Measurements from ENCODE around the gene DGKG.

DGKG gene

DNA sequence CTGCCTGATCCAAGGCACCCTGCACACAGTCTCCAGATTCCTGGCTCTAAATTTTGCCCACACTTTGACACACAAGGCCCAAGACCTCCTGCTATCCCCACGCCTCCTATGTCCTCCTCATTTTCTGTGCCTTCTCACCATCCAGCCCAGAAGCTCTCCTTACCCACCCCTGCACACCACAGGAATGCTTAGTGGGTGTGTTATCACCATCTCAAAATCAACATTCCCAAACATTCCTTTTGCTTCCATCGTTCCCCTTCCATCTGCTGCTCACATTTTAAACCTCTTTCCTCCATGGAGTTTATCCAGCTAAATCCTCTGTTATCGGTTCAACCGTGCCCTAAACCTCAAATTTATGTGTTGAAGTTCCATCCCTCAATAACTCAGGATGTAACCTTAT lies 43.9 kb downstream of the DGKG start:
- DNase-seq (ENCODE audit: low read depth) = peak; percentile 5

DNA sequence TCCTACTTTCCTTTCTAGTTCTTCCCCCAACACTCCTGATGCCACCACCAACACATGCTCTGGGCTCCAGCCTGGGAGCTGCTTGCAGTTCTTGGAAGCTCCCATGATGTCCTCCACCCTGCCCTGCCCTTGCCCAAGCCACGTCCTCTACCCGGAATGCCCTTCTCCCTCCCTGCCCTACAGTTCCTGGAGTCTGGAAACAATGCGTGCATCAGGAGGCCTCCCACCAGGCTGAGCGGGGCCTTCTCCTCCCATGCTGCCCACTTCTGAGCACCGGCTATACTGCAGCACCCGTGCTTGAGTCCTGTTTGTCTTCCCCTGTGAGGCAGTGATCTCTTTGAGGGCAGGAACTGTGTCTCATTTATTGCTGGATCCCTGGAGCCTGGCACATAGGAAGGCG lies 44.6 kb downstream of the DGKG start:
- DNase-seq (ENCODE audit: low read depth) = no peak

GRCh38 chr3:186316666-186317260 lies 45.3 kb downstream of the DGKG start:
- no peak for DNase-seq (ENCODE audit: low read depth)

DNA sequence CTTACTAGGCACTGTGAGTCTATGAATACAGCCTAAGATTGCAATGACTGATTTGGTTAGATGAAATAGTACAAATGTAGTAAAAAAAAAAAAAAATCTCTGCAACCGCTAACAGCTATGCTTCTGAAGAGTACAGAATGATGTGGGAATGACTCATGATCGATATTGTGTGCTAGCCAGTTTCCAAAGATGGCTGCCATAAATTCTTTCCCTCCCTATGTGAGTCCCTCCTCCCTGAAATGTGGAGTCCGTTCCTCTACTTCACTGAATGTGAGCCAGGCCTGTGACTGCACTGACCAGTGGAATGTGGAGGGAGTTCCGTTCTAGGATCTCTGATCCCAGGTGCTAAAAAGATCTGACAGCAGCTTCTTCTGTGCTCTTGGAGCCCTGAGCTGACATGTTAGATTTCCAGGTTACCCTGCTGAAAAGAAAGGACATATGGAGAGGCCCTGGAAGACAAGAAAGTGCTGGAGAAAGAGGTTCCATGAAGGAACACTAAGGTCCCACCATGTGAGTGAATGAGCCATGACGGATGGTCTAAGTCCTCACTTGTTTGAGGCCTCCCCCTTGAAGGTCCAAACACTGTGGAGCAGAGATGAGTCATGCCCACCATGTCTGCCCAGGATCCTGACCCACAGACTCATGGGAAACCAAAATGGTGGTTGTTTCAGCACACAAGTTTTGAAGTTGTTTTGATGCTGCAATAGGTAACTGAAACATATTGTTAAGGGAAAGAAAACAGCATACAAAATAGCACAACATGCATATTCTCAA lies 46.3 kb downstream of the DGKG start:
- DNase-seq (ENCODE audit: low read depth) = peak; percentile 11

- DNase-seq (ENCODE audit: low read depth) = no peak
Measured at GRCh38 chr3:186314896-186315295, 47.1 kb downstream of the DGKG start.

DNA sequence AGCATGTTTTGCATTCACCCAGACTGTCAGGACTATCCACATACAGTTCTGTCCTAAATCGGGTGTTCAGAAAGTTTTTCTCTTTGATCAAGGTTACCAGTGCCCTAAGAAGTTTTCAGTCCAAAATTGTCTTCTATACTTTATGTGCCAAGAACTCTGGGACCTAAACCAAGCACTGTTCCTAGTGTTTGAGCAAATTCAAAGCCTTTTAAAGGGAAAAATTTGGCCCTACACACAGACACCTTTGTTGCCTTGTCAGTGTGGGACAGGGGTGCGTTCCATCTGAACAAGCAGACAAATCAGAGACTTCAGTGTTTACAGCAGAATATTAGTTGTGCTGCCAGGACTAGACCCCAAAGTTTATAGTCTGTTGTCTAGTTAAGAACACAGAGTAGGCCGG lies 50.6 kb downstream of the DGKG start:
- no peak for DNase-seq (ENCODE audit: low read depth)

GRCh38 chr3:186308549-186308948 lies 53.5 kb downstream of the DGKG start:
- DNase-seq (ENCODE audit: low read depth) = no peak

DNA sequence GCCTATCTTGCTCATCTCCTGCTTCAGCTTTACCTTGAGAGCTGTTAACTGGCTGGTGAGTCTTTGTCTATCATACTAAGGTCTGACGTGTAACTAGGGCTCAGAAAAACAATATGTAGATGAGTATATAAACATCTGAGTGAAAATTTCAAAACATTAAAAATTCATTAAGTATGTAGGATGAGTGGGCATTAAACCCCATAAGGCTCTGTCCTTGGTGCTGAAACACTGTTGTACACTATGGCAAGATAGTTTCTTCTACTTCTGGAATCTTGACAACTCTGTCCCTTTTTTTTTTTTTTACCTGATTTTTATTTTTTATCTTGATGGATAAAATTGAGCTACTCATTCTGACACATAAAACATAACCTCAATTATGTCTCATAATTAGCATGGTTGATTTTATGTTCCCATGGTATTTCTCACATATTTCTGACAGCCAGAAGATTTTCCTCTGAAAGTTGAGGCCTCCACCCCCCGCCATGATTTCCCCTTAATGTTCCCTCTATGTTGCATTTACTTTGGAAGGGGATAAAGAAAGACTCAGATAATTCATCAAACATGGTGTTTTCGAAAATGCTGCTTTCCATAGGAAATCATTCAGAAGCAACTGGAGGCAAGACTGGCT lies 54.3 kb downstream of the DGKG start:
- DNase-seq (ENCODE audit: low read depth) = no peak

GRCh38 chr3:186305286-186305685 lies 56.7 kb downstream of the DGKG start:
- DNase-seq (ENCODE audit: low read depth) = no peak

DNA sequence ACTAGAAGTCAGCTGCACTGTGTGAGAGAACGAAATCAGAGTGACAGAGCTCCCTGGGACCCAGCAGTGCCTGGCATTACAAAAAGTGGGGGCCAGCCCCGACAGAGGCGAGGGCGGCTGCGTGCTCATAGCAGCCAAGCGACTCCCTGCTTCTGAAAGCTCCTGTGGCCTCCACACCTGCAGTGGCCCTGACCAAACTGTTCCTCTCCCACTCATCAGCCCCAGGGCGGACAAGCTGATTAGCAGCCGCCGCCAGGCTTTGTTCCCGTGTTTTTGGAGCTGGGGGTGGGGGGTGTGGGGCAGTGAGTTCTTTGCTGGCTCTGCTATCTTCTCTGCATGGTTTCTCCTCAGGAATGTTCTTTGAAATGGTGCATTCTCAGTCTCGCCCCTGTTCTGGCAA lies 58.1 kb downstream of the DGKG start:
- no peak for DNase-seq (ENCODE audit: low read depth)

DNA sequence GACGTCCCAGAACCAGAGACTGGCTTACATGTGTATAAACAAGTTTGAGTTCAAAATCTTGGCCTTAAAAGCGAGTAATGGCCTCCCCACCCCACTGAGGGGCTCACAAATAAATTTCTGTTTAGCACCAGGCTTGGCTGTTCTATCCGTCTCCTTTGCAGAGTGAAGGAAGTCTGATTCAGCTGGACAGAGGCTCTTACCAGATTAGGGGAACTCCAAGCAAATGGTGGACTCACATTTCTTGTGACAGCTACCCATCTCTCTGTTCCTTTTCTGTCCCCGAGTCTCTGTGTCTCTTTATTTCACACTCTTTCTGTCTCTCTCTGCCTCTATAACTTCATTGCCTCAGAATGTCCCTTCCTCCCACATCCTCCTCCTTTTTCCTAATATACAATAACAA lies 62.7 kb downstream of the DGKG start:
- DNase-seq (ENCODE audit: low read depth) = no peak

DNA sequence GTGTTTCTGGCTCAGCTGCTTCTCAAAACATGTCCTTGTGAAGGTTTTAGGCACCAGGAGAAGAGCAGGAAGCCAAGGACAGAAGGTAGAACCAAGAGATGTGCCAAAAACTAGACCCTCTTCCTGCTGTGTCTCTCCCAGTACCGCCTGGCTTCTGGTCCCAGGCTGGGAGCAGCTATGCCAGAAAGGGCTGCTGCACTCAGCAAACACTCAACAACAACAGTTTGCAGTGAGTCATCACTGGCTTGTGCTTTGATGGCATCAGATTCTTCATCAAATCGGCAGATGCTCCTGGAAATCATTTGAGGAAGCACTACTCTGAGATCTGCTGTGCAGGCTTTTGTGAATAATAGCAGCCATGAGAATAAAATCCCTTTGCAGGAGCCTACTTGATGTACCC lies 63.2 kb downstream of the DGKG start:
- no peak for DNase-seq (ENCODE audit: low read depth)

DNA sequence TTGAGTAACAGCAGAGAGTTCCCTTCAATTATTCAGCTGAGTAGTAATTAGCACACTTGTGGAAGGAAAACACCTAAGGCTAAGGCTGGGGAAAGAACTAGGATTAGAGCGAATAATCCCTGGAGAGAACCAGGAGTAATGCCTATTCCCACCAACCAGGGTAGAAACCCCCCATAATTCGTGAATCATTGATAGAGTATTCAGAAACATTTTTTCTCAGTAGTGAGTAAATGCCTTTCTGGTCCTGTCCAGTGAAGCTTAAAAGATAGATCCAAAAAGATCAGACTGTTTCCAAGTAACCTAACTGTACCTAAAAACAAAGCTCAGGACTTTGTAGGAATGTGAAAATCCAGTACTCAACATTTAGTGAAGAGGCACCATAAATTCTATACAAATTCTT lies 71.2 kb downstream of the DGKG start:
- DNase-seq (ENCODE audit: low read depth) = no peak

GRCh38 chr3:186287711-186288110 lies 74.3 kb downstream of the DGKG start:
- DNase-seq (ENCODE audit: low read depth) = no peak

- no peak for DNase-seq (ENCODE audit: low read depth)
Measured at GRCh38 chr3:186286114-186286513, 75.9 kb downstream of the DGKG start.

DNA sequence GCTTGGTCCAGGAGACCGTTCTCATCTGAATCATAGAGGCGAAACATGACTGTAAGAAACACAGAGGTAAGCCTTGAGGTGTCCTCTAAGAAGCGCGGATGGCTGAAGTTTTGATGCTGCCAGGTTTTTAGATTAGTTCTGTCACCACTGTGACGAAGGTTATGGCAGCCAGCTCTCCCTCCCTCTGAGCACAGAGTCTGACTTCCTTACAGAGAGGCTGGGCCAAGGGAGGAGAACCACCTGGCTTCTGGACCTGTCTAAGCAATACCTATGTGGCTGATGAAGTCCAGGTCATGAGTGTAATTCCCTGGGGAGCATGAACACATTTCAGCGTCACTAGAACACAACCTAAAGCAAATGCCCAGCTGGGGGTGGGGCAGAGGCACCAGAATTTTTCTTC lies 77.4 kb downstream of the DGKG start:
- DNase-seq (ENCODE audit: low read depth) = no peak

DNA sequence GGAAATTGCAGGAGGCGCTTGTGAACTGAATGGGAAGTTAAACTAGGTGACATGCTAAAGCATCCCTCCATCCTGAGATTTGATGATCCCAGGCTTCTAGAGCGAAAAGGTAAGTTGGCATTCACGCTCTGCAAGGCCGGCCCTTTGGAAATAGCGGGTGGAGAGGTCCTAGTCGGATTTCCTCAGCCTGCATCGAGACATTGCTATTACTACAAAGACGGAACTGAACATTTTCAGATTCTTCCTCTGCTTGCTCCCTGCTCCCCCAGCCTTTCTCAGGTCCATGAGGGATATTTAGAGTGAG lies 77.7 kb downstream of the DGKG start:
- no peak for DNase-seq (ENCODE audit: low read depth)

DNA sequence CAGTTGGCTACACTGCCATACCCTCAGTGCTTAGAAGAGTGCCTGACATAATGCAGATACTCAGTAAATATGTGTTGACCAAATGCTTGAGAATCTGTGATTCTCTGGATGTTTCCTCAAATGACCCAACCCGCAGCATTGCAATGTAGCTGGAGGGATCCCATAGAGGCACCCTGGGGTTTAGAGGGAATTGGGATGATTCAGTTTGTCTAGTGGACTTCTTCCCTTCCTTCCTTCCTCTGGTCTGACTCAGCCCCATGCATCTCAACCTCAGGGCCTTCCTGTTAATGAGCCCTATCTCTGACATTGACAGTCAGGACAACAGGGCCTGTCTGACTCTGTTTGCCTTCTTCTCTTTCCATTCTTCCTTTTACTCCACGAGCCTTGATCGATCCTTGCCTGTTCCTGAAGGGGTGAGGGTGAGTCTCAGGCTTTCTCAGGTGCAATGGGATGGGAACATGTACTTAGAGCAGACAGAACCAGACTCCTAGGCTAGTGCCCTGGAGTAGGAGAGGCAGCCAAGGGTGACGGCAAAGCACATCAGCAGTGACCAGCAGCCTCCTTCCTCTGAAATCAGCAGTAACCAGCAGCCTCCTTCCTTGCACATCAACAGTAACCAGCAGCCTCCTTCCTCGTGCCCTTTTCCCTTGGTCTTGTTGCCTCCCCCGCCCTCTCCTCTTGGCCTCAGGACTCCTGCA lies 78.2 kb downstream of the DGKG start:
- DNase-seq (ENCODE audit: low read depth) = no peak

- DNase-seq (ENCODE audit: low read depth) = no peak
Measured at GRCh38 chr3:186283096-186283495, 78.9 kb downstream of the DGKG start.

- DNase-seq (ENCODE audit: low read depth) = no peak
Measured at GRCh38 chr3:186281176-186281575, 80.9 kb downstream of the DGKG start.

DNA sequence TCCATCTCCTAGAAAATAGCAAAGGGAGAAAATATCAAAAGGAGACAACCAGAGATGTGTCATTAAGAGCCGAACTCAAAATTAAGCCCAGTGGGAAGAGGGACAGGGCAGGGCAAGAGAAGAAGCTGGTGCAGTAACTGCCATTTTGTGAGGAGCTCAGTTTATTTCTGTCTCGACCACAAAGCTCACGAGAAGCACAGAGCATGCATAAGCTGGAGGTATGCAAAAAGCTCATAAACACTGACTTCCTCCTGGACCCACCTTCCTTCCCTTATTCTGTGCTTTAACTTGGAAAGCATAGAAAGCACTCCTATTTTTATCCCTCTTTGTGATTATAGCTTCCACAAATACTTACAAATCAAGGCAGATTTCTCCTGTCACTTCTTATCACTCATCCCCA lies 81.3 kb downstream of the DGKG start:
- DNase-seq (ENCODE audit: low read depth) = no peak

DNA sequence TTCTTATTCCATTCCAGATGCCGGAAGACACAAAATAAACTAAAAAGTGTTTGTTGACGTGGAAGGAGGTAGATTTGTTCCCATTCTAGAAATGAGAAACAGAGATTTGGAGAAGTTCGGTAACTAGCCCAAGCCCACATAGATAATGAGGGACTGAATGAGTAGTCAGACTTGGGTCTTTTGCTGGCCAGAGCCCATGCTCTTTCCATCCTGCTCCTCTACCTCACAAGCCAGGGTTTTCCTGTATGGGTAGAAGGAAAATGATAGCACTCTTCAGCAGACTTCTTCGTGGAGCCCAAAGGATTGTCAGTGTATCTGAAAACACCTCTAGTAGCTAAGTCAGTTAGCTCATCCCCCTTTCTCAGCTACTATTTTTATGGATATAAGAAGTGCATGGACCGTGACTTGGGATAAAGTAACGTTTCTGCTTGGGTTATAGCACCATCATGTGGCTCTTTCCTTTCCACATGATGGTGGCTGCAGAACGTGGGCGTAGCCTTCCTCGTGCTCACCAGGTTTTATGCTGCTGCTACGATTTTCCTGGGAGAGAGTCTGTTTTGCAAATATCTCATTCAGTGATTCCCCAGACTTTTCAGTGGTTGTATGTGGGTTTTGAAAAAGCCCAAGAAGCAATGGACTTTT lies 84.6 kb downstream of the DGKG start:
- no peak for DNase-seq (ENCODE audit: low read depth)

GRCh38 chr3:186275436-186275835 lies 86.6 kb downstream of the DGKG start:
- DNase-seq (ENCODE audit: low read depth) = no peak

Data from HS-27A (cell line).